Upper lobe of left lung (tissue), 6 donors: ENCODE results near the gene RGS14. TPM values are rescaled to one million over a fixed set of nuclear protein-coding genes. Genes with fewer than 3 reads are reported as not detected.

Experiments
- ATAC-seq, 2 donors: fragments of 200-7000 bp; cut with Tn5 transposase; one replicate each; pipeline ENCODE4 v1.9.1; 2022; ENCODE audit warnings: mild to moderate bottlenecking in 2 of 2, moderate library complexity in 2 of 2; ENCODE audit not compliant: low FRiP score in 2 of 2
- DNase-seq, 2 donors: peaks; one replicate each; pipeline ENCODE4 v3.0.0-alpha.2; 2019 to 2020
- H3K27ac ChIP-seq, 4 donors: fragments of 200-600 bp; sonication (generic); one replicate each; pipeline ENCODE4 v1.5.1; 2016 to 2019
- H3K27me3 ChIP-seq, 4 donors: fragments of 200-600 bp; sonication (generic); one replicate each; pipeline ENCODE4 v1.5.1; 2017 to 2019
- H3K36me3 ChIP-seq, 4 donors: fragments of 200-600 bp; sonication (generic); one replicate each; pipeline ENCODE4 v1.5.1; 2016 to 2019
- H3K4me1 ChIP-seq, 4 donors: fragments of 200-600 bp; sonication (generic); one replicate each; pipeline ENCODE4 v1.5.1; 2018 to 2019
- H3K4me3 ChIP-seq, 4 donors: fragments of 200-600 bp; sonication (generic); one replicate each; pipeline ENCODE4 v1.5.1; 2017 to 2019; ENCODE audit warnings: mild to moderate bottlenecking in 2 of 4, moderate library complexity in 1 of 4
- H3K9me3 ChIP-seq, 4 donors: fragments of 200-600 bp; sonication (generic); one replicate each; pipeline ENCODE4 v1.5.1; 2018 to 2019
- CTCF ChIP-seq, 6 experiments: fragments of 450-650 bp in 4 of 6; fragments of 200-600 bp in 2 of 6; sonication (generic) in 2 of 6; IDR thresholded peaks; one replicate each; pipeline ENCODE4 v1.5.1; 2016 to 2019; ENCODE audit warnings: antibody characterized with exemption in 6 of 6
- EP300 ChIP-seq, 4 donors: sonication (generic); formaldehyde crosslinking; IDR thresholded peaks; one replicate each; pipeline ENCODE4 v1.5.1; 2017; ENCODE audit warnings: antibody characterized with exemption in 4 of 4, control low read depth in 2 of 4
- POLR2A ChIP-seq, 4 donors: fragments of 450-650 bp; IDR thresholded peaks; one replicate each; pipeline ENCODE4 v1.5.1; 2016 to 2017; ENCODE audit warnings: antibody characterized with exemption in 4 of 4, mild to moderate bottlenecking in 2 of 4
- POLR2AphosphoS5 ChIP-seq, 2 donors: sonication (generic); formaldehyde crosslinking; IDR thresholded peaks; one replicate each; pipeline ENCODE4 v1.5.1; 2017; ENCODE audit warnings: antibody characterized with exemption in 2 of 2
- WGBS, 2 donors: methylation state at CpG; one replicate each; pipeline ENCODE4 v1.1.5; 2017 to 2018; 5-methylcytosine and 5-hydroxymethylcytosine counted together
- total RNA-seq, 6 donors: library from RNA; depleted of rRNA in 4 of 6; stranded (reverse); fragments of >200 nt in 4 of 6; gene quantifications; one replicate each; pipeline versions ENCODE4 v1.1.0 to v1.2.1, GENCODE V29; 2016 to 2021
- donor health status: DM: no; HTN: no; CAD: no; lungs with moderate emphysema.
- donor health status: DM: no; HTN: yes; CAD: no; lungs with severe emphysema.

The RGS14 gene
- total RNA-seq, 6 donors from 2014 or later, result 11.9 to 39.1 (median 26.6) TPM

GRCh38 chr5:177404641-177405179 is 47.0 kb downstream of the RGS14 start:
- peaks cover 2 to 43% (median 27%) of the 10 kb centered on the region in 4 donors for H3K27me3 ChIP-seq
- ATAC-seq (no peak), DNase-seq (no peak)
- TF ChIP-seq EP300 (IDR thresholded peaks at IDR 0.05) (no peak), POLR2AphosphoS5 (IDR thresholded peaks at IDR 0.05) (no peak), CTCF (IDR thresholded peaks at IDR 0.05) (no peak), POLR2A (IDR thresholded peaks at IDR 0.05) (no peak)
- H3K9me3 ChIP-seq, result no peaks in the 10 kb centered on the region
- peaks cover 35 to 50% (median 43%) of the 10 kb centered on the region in 4 donors for H3K4me1 ChIP-seq
- WGBS, 2 donors, result 44 to 47% methylated on average over 3 to 16 of the region's 16 CpGs
- no peaks in the 10 kb centered on the region for H3K36me3 ChIP-seq
- H3K27ac ChIP-seq, result peak overlapping the region in 2 of 4 donors; percentile 23 to 59
- peak overlapping the region in 3 of 4 donors; percentile 47 to 65 (median 58) for H3K4me3 ChIP-seq

DNA sequence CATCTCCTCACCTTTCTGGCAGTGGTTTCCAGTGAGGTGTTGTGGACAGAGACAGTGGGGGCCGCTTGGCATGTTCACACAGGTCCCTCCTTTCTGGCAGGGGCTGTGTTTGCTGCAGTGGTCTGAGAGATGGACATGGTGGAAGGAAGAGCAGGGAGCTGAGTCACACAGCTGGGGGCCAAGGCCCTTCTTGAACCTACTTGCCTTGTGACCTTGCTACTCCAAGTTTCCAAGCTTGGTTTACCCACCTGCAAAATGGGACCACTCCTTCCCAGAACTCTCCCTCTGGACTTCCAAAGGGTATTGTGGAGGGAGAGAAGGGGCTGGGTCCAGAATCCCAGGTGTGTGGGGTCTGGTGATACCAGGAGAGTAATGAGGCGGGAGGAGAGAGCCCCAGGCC is 47.6 kb downstream of the RGS14 start:
- no peak overlapping the region for H3K4me3 ChIP-seq
- no peak for ATAC-seq
- DNase-seq, result no peak
- 56 to 88% methylated on average over 2 of the region's 2 CpGs for WGBS, 2 donors
- no peaks in the 10 kb centered on the region for H3K36me3 ChIP-seq
- peaks cover 2 to 37% (median 24%) of the 10 kb centered on the region in 4 donors for H3K27me3 ChIP-seq
- H3K9me3 ChIP-seq, result no peaks in the 10 kb centered on the region
- peaks cover 31 to 44% (median 39%) of the 10 kb centered on the region in 4 donors for H3K4me1 ChIP-seq
- peak overlapping the region in 1 of 4 donors; percentile 62 for H3K27ac ChIP-seq
- TF ChIP-seq POLR2A (IDR thresholded peaks at IDR 0.05), result no peak
- no peak for TF ChIP-seq EP300 (IDR thresholded peaks at IDR 0.05)
- TF ChIP-seq CTCF (IDR thresholded peaks at IDR 0.05), result no peak
- no peak for TF ChIP-seq POLR2AphosphoS5 (IDR thresholded peaks at IDR 0.05)

DNA sequence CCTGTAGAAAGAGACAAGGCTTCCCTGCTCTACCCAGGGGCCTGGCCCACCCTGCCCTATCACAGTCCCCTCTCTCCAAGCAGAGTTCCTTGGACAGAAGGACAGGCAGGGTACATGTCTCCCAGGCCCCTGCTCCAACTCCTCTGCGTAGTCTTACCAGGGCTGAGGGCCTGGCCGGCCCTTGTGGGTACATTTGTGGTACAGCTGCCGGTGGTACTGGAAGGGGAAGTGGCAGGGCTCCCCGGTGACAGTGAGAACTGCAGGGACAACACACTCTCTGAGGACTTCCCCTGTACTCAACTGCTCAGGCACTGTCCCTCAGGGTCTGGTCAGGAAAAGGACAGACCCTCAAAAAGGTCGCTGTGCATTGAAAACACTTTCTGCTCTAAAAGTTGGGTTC is 48.1 kb downstream of the RGS14 start:
- no peak overlapping the region for H3K4me3 ChIP-seq
- H3K4me1 ChIP-seq, result peaks cover 31 to 42% (median 36%) of the 10 kb centered on the region in 4 donors
- H3K36me3 ChIP-seq, result no peaks in the 10 kb centered on the region
- peak in 1 of 2 donors; percentile 85 for DNase-seq
- no peaks in the 10 kb centered on the region for H3K9me3 ChIP-seq
- H3K27me3 ChIP-seq, result peaks cover 2 to 32% (median 20%) of the 10 kb centered on the region in 4 donors
- WGBS, 2 donors, result 68% methylated on average over 3 to 5 of the region's 5 CpGs
- peak overlapping the region in 1 of 4 donors; percentile 62 for H3K27ac ChIP-seq
- ATAC-seq, result peak in 1 of 2 donors; percentile 30
- TF ChIP-seq EP300 (IDR thresholded peaks at IDR 0.05) (no peak), POLR2A (IDR thresholded peaks at IDR 0.05) (no peak), POLR2AphosphoS5 (IDR thresholded peaks at IDR 0.05) (no peak), CTCF (IDR thresholded peaks at IDR 0.05) (peak in 2 of 6 experiments; percentile 13 to 59)

DNA sequence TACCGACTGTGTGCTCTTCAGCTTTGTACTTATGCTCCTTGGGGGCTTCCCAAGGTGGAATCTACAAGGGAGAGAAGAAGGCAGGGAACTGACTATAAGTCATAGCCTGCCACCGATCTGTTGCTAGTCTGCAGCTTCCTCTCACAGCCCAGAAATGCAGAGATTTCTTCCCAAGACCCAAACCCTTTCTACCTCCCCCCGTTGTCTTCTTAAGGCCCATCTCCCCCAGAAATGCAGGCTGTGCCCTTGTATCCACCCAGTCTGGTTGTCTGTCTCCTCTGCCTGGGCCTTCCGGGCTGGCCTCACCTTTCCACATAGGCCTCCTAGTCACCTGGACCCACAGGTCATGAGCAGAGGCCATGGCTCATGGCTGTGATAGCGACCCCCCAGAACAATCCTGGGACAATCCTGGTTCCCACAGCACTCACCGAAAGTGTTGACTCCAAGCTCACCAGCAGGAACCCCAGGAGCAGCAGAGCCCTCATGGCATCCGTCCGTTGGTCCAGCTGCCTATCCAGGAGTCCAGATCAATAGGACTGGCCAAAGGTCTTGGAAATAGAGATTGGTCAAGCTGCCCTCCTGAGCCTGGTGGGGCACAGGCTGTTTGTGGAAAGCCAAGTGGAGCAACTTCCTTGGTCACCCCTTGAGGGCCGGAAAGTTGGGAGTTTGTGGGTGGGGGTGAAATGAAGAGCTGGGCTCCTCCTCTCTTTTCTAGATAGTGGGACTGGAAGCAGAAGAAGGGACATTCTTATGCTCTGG is 51.5 kb downstream of the RGS14 start, which contains the start of gene F12:
Gene F12, minus strand, starts transcription at position 522 of the 759 bp plus-strand sequence. Its CDS starts 37 bp downstream, at position 485.
- no peaks in the 10 kb centered on the region for H3K9me3 ChIP-seq
- no peaks in the 10 kb centered on the region for H3K27me3 ChIP-seq
- 85 to 88% methylated on average over 6 to 9 of the region's 9 CpGs for WGBS, 2 donors
- H3K27ac ChIP-seq, result no peak within 1 kb of the TSS
- DNase-seq (no peak), ATAC-seq (no peak)
- H3K4me1 ChIP-seq, result peaks cover 9 to 21% (median 14%) of the 10 kb centered on the region in 4 donors
- no peak within 1 kb of the TSS for H3K4me3 ChIP-seq
- TF ChIP-seq CTCF (IDR thresholded peaks at IDR 0.05), result no peak
- no peak for TF ChIP-seq POLR2AphosphoS5 (IDR thresholded peaks at IDR 0.05)
- TF ChIP-seq EP300 (IDR thresholded peaks at IDR 0.05), result no peak
- TF ChIP-seq POLR2A (IDR thresholded peaks at IDR 0.05), result no peak
- no peaks in the 10 kb centered on the region for H3K36me3 ChIP-seq
